ENCODE results near the gene YTHDF1. TPM values are rescaled to one million over a fixed set of nuclear protein-coding genes. Genes with fewer than 3 reads are reported as not detected.
A peak's percentile ranks its signal among the peaks of the same experiment; 100 is the strongest.

The YTHDF1 gene
- polyA plus RNA-seq, 2 of the 4 experiments (the other 2 are of a cell fraction) = 31.8 to 37.9 TPM

- TF ChIP-seq REST (IDR thresholded peaks at IDR 0.05) = peak; percentile 37; the same call in 1 of the 2 replicates
- peak; percentile 60 for TF ChIP-seq CTCF (IDR thresholded peaks at IDR 0.05)
- peak; percentile 69 for TF ChIP-seq SMC3 (IDR thresholded peaks at IDR 0.05)
- peak; percentile 52 to 59 for TF ChIP-seq RAD21 (conservative IDR thresholded peaks at IDR 0.05 in 1 of 2, IDR thresholded peaks at IDR 0.05 in 1 of 2)
- no peak for TF ChIP-seq RARB (CRISPR knock-in tag; IDR thresholded peaks at IDR 0.05)
- ChIA-PET CTCF (interaction anchor here (0.7 to 5.7 kb wide), 11 partner anchors 9 to 208 kb away, joined by 3 to 53 read pairs (median 4); partner anchors contain the start of gene YTHDF1), POLR2A (no interaction called here)
- Histone ChIP-seq H3K4me1 (peaks cover 46% of the 10 kb centered on the region), H3K4me3 (peak overlapping the region; percentile 47), H3K4me2 (peak overlapping the region; percentile 96), H3K27ac (peak overlapping the region in 1 of 2 experiments; percentile 38; a peak in 2 of 6 replicates), H3K9me3 (no peaks in the 10 kb centered on the region)
- DNase-seq (ENCODE audit: low read depth in 1 of 2, low spot score in 1 of 2) (peak in 1 of 2 experiments; percentile 49), FAIRE-seq (no peak), ATAC-seq (peak in 1 of 2 experiments; percentile 8; a peak in 1 of 6 replicates)
- 0% methylated on average over 7 of the region's 74 CpGs for WGBS (ENCODE audit: missing lambda C conversion rate)
These were observed 36.8 kb downstream of the YTHDF1 start for GRCh38 chr20:63178889-63179686.

- DNase-seq (ENCODE audit: low read depth in 1 of 2, low spot score in 1 of 2) (no peak), FAIRE-seq (no peak), ATAC-seq (no peak)
- H3K4me2 ChIP-seq = peak overlapping the region; percentile 96
- ChIA-PET CTCF (interaction anchor here (0.7 to 4.1 kb wide), 9 partner anchors 9 to 131 kb away, joined by 3 to 28 read pairs (median 3); partner anchors contain the start of gene YTHDF1), POLR2A (no interaction called here)
- H3K27ac ChIP-seq = peak overlapping the region in 1 of 2 experiments; percentile 38; a peak in 2 of 6 replicates
- 5% methylated on average over 15 of the region's 49 CpGs for WGBS (ENCODE audit: missing lambda C conversion rate)
- H3K4me1 ChIP-seq = peaks cover 46% of the 10 kb centered on the region
- H3K9me3 ChIP-seq = no peaks in the 10 kb centered on the region
- TF ChIP-seq FOSL2 (IDR thresholded peaks at IDR 0.05) (no peak), FOSL2 (CRISPR knock-in tag; IDR thresholded peaks at IDR 0.05) (no peak), BHLHE40 (IDR thresholded peaks at IDR 0.05; ENCODE audit: low read depth, low read length) (no peak), JUN (IDR thresholded peaks at IDR 0.05) (no peak), ATOH8 (CRISPR knock-in tag; IDR thresholded peaks at IDR 0.05; ENCODE audit: low read depth) (no peak), USF2 (IDR thresholded peaks at IDR 0.05) (no peak), NPAS2 (CRISPR knock-in tag; IDR thresholded peaks at IDR 0.05; ENCODE audit: borderline replicate concordance) (no peak), NFE2L2 (conservative IDR thresholded peaks at IDR 0.05; ENCODE audit: low read length) (no peak), CEBPB (IDR thresholded peaks at IDR 0.05) (no peak), EHMT2 (IDR thresholded peaks at IDR 0.05; ENCODE audit: low read depth) (no peak), MYC (IDR thresholded peaks at IDR 0.05; ENCODE audit: borderline replicate concordance, low read length) (no peak), HOXB13 (CRISPR knock-in tag; IDR thresholded peaks at IDR 0.05; ENCODE audit: low read depth) (no peak)
- peak overlapping the region; percentile 47 for H3K4me3 ChIP-seq
These were observed 37.5 kb downstream of the YTHDF1 start for GRCh38 chr20:63178446-63178820.
